ENCODE measurements around the gene CFAP69. TPM values are rescaled to one million over a fixed set of nuclear protein-coding genes. Genes with fewer than 3 reads are reported as not detected.

Gene CFAP69
- total and polyA plus RNA-seq, 2 experiments from 2014 or later = 4.9 to 7.9 TPM

DNA sequence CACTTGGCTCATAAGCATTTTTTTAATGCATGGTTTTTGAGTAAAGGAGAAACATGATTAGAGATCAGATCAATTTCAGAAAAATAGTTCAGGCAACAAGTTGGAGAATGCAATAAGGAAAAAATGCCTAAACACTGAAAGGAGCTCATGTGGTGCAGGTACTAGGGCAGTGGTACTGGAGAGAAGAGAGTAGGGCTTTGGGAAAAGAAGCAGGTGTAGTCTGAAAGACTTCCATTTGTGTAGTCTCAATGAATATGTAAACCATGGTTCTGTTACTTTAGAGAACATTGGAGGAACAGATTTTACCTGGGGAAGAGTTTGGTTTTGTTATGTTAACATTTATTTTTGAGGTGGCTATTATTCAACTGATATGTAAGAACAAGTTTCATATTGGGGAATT lies 107.0 kb downstream of the CFAP69 start:
- Mint-ChIP-seq H3K4me1 (peaks cover 4% of the 10 kb centered on the region; the same call in 1 of the 3 replicates), H3K9me3 (no peaks in the 10 kb centered on the region), H3K27me3 (ENCODE audit: insufficient read depth, low read depth, poor library complexity) (peaks cover 4% of the 10 kb centered on the region), H3K4me3 (no peak overlapping the region), H3K36me3 (ENCODE audit: low read depth) (peaks cover 12% of the 10 kb centered on the region), H3K27ac (no peak overlapping the region)
- no peaks in the 10 kb centered on the region for H3K9me2 ChIP-seq (ENCODE audit: insufficient read depth)
- H3F3A ChIP-seq (replicated peaks; ENCODE audit: low read depth) = no peaks in the 10 kb centered on the region
- H3K4me3 ChIP-seq = no peak overlapping the region
- no peak for ATAC-seq
- TF ChIP-seq, protein P1, sequence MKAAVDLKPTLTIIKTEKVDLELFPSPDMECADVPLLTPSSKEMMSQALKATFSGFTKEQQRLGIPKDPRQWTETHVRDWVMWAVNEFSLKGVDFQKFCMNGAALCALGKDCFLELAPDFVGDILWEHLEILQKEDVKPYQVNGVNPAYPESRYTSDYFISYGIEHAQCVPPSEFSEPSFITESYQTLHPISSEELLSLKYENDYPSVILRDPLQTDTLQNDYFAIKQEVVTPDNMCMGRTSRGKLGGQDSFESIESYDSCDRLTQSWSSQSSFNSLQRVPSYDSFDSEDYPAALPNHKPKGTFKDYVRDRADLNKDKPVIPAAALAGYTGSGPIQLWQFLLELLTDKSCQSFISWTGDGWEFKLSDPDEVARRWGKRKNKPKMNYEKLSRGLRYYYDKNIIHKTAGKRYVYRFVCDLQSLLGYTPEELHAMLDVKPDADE (IDR thresholded peaks at IDR 0.05) = no peak
- TF ChIP-seq ZNF331 (CRISPR knock-in tag; IDR thresholded peaks at IDR 0.05; ENCODE audit: low read depth) (no peak), CREB1 (CRISPR knock-in tag; IDR thresholded peaks at IDR 0.05; ENCODE audit: low read depth) (no peak), ZNF114 (CRISPR knock-in tag; IDR thresholded peaks at IDR 0.05) (no peak), STAT1 (IDR thresholded peaks at IDR 0.05; ENCODE audit: unreplicated experiment) (no peak), EZH2 (IDR thresholded peaks at IDR 0.05; ENCODE audit: low read depth, unreplicated experiment) (no peak), EZH2phosphoT487 (IDR thresholded peaks at IDR 0.05; ENCODE audit: unreplicated experiment) (no peak), POLR2AphosphoS5 (IDR thresholded peaks at IDR 0.05; ENCODE audit: low read depth) (no peak), JUNB (IDR thresholded peaks at IDR 0.05; ENCODE audit: unreplicated experiment) (no peak), NANOG (IDR thresholded peaks at IDR 0.05; ENCODE audit: borderline replicate concordance) (no peak)
- TF ChIP-seq, protein P2, sequence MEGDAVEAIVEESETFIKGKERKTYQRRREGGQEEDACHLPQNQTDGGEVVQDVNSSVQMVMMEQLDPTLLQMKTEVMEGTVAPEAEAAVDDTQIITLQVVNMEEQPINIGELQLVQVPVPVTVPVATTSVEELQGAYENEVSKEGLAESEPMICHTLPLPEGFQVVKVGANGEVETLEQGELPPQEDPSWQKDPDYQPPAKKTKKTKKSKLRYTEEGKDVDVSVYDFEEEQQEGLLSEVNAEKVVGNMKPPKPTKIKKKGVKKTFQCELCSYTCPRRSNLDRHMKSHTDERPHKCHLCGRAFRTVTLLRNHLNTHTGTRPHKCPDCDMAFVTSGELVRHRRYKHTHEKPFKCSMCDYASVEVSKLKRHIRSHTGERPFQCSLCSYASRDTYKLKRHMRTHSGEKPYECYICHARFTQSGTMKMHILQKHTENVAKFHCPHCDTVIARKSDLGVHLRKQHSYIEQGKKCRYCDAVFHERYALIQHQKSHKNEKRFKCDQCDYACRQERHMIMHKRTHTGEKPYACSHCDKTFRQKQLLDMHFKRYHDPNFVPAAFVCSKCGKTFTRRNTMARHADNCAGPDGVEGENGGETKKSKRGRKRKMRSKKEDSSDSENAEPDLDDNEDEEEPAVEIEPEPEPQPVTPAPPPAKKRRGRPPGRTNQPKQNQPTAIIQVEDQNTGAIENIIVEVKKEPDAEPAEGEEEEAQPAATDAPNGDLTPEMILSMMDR (conservative IDR thresholded peaks at IDR 0.05; ENCODE audit: low read depth in 2 of 2) = no peak
- TF ChIP-seq, protein P3, sequence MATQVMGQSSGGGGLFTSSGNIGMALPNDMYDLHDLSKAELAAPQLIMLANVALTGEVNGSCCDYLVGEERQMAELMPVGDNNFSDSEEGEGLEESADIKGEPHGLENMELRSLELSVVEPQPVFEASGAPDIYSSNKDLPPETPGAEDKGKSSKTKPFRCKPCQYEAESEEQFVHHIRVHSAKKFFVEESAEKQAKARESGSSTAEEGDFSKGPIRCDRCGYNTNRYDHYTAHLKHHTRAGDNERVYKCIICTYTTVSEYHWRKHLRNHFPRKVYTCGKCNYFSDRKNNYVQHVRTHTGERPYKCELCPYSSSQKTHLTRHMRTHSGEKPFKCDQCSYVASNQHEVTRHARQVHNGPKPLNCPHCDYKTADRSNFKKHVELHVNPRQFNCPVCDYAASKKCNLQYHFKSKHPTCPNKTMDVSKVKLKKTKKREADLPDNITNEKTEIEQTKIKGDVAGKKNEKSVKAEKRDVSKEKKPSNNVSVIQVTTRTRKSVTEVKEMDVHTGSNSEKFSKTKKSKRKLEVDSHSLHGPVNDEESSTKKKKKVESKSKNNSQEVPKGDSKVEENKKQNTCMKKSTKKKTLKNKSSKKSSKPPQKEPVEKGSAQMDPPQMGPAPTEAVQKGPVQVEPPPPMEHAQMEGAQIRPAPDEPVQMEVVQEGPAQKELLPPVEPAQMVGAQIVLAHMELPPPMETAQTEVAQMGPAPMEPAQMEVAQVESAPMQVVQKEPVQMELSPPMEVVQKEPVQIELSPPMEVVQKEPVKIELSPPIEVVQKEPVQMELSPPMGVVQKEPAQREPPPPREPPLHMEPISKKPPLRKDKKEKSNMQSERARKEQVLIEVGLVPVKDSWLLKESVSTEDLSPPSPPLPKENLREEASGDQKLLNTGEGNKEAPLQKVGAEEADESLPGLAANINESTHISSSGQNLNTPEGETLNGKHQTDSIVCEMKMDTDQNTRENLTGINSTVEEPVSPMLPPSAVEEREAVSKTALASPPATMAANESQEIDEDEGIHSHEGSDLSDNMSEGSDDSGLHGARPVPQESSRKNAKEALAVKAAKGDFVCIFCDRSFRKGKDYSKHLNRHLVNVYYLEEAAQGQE (IDR thresholded peaks at IDR 0.05; ENCODE audit: unreplicated experiment) = no peak
- TF ChIP-seq, protein P4, sequence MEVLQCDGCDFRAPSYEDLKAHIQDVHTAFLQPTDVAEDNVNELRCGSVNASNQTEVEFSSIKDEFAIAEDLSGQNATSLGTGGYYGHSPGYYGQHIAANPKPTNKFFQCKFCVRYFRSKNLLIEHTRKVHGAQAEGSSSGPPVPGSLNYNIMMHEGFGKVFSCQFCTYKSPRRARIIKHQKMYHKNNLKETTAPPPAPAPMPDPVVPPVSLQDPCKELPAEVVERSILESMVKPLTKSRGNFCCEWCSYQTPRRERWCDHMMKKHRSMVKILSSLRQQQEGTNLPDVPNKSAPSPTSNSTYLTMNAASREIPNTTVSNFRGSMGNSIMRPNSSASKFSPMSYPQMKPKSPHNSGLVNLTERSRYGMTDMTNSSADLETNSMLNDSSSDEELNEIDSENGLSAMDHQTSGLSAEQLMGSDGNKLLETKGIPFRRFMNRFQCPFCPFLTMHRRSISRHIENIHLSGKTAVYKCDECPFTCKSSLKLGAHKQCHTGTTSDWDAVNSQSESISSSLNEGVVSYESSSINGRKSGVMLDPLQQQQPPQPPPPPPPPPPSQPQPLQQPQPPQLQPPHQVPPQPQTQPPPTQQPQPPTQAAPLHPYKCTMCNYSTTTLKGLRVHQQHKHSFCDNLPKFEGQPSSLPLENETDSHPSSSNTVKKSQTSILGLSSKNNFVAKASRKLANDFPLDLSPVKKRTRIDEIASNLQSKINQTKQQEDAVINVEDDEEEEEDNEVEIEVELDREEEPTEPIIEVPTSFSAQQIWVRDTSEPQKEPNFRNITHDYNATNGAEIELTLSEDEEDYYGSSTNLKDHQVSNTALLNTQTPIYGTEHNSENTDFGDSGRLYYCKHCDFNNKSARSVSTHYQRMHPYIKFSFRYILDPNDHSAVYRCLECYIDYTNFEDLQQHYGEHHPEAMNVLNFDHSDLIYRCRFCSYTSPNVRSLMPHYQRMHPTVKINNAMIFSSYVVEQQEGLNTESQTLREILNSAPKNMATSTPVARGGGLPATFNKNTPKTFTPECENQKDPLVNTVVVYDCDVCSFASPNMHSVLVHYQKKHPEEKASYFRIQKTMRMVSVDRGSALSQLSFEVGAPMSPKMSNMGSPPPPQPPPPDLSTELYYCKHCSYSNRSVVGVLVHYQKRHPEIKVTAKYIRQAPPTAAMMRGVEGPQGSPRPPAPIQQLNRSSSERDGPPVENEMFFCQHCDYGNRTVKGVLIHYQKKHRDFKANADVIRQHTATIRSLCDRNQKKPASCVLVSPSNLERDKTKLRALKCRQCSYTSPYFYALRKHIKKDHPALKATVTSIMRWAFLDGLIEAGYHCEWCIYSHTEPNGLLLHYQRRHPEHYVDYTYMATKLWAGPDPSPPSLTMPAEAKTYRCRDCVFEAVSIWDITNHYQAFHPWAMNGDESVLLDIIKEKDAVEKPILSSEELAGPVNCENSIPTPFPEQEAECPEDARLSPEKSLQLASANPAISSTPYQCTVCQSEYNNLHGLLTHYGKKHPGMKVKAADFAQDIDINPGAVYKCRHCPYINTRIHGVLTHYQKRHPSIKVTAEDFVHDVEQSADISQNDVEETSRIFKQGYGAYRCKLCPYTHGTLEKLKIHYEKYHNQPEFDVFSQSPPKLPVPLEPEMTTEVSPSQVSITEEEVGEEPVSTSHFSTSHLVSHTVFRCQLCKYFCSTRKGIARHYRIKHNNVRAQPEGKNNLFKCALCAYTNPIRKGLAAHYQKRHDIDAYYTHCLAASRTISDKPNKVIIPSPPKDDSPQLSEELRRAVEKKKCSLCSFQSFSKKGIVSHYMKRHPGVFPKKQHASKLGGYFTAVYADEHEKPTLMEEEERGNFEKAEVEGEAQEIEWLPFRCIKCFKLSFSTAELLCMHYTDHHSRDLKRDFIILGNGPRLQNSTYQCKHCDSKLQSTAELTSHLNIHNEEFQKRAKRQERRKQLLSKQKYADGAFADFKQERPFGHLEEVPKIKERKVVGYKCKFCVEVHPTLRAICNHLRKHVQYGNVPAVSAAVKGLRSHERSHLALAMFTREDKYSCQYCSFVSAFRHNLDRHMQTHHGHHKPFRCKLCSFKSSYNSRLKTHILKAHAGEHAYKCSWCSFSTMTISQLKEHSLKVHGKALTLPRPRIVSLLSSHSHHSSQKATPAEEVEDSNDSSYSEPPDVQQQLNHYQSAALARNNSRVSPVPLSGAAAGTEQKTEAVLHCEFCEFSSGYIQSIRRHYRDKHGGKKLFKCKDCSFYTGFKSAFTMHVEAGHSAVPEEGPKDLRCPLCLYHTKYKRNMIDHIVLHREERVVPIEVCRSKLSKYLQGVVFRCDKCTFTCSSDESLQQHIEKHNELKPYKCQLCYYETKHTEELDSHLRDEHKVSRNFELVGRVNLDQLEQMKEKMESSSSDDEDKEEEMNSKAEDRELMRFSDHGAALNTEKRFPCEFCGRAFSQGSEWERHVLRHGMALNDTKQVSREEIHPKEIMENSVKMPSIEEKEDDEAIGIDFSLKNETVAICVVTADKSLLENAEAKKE (CRISPR knock-in tag; IDR thresholded peaks at IDR 0.05) = no peak
- no peak overlapping the region for H3K27ac ChIP-seq (ENCODE audit: low read depth)
- peaks cover 14% of the 10 kb centered on the region; the same call in 1 of the 2 replicates for H3K36me3 ChIP-seq (ENCODE audit: insufficient read depth)
- H4K20me1 ChIP-seq (replicated peaks; ENCODE audit: insufficient read depth) = 0 out of 2 replicates have a peak, but pooled peaks cover 13% of the 10 kb centered on the region
- no peak for DNase-seq (ENCODE audit: low spot score)
- H2AFZ ChIP-seq = no peak overlapping the region
- H3K79me2 ChIP-seq (replicated peaks; ENCODE audit: insufficient read depth) = peaks cover 52% of the 10 kb centered on the region
- no peaks in the 10 kb centered on the region for H3K4me1 ChIP-seq (ENCODE audit: insufficient read depth)
- H3K27me3 ChIP-seq (ENCODE audit: insufficient read depth) = no peaks in the 10 kb centered on the region
- no peak overlapping the region for H3K4me2 ChIP-seq

Data from GM23338 (cell line).